ENCODE measurements around the gene NKX6-2.
"Not testable (repeated sequence)": the region's sequence is repeated elsewhere in the genome, so short reads cannot be mapped to it uniquely, and the experiment has no call there.

Gene NKX6-2

DNA sequence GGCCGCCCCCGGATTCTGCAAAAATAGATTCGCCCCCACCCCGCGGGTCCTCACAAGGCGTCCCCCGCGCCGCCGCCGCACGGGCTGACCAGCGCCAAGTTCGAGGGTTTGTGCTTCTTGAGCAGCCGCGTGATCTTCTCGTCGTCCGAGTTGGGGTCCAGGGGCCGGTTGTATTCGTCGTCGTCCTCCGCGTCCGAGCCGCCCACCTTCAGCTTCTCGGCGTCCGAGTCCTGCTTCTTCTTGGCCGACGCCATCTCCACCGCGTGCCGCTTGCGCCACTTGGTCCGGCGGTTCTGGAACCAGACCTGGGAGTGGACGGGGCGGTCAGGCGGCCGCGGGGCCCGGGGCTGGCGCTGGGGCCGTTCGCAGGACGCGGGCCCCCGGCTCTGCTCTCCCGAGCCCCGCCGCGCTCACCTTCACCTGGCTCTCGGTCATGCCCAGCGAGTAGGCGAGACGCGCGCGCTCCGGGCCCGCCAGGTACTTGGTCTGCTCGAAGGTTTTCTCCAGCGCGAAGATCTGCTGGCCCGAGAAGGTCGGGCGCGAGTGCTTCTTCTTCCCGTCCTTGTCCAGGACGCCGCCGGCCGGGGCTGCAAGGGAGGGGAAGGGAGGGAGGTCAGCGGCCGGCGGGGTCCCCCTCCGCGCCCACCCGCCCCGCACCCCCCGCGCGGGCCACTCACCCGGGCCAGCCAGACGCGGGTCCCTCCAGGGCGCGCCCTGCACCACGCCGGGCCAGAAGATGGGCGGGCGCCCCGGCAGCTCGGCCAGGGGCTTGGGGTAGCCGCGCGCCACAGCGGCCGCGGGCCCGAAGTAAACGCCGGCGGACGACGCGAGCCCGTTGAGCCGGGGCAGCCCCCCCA lies 853 bp downstream of the NKX6-2 start:
- no peak for DNase-seq (ENCODE audit: low read depth, low spot score)
- H3K4me3 ChIP-seq (ENCODE audit: low read length): no peak overlapping the region

DNA sequence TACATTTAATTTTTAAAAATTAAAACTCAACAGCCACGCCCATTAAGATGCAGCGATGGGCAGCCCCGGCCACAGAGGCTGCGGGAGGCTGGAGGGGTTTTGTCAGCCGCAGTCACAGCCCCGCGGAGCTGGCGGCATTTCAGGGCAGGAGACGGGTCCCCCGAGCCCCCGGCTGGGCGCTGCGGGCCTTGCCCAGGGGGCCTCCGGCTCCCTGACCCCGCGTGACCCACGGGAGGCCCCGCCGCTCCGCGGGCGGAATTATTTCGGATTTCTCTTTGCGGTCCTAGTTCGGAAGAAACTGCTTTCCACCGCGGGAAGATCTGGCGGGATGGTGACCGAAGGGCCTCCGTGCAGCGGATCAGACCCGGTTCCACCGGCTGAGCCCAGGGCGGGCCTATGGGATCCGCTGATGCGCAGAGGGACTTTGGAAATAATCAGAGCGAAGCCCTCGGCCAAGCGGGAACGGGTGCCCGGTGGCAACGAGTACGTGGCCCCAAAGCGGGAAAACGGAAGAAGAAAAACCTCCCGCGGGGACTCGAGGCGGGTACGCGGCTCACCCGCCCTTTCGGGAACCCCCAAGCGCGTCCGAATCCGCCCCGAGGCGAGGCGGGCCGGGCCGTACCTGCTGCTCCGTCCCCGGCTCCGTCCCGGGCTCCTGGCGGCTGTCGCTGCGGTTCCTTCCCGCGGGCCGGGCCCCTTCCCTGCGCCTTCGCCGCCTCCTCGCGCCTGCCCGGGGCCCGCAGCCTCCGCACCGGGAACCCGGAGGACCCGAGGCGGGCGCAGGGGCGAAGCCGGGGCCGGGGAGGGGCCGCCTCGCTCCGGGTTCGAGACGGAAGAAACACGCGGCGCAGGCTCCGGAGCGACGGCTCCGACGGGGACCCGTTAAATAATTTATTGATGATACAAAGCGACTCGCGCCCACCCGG lies 1.7 kb downstream of the NKX6-2 start:
- no peak for DNase-seq (ENCODE audit: low read depth, low spot score)
- no peak overlapping the region for H3K4me3 ChIP-seq (ENCODE audit: low read length)

DNA sequence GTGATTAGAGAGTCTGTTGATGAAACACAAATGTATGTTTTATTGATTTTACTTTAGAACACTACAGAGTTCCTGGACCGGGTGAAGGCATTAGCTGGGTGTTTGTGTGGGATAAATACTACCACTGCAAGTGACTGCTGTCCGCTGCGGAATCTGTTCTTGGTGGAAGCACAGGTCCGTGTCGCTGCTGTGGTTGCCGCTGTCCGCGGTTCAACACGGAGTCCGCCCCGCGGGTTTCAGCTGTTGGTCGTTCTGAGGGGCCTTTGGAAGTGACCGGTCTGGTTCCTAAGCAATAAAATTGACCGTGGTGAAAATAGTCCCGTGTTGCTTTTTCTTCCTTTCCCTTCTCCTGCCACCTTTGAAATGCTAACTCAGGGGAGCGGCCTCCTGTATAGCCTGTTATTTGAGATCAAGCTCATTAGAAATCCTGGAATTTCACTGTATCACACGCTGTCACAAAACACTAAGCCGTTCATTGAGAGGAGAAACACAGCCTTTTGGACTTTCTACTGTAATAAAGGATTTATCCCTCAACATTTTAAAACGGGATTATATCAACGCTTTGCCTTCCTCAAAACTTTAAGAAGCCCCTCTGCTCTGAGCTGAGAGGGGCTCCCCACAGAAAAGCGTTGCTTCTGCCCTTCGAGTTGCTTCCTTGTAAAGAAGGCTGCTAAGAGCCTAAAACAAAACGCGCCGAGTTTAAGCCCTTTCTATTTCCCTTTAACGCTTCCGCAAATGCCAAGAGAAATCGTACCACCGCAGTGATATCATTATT lies 2.6 kb downstream of the NKX6-2 start:
- H3K4me3 ChIP-seq (ENCODE audit: low read length): no peak overlapping the region
- DNase-seq (ENCODE audit: low read depth, low spot score): no peak

DNA sequence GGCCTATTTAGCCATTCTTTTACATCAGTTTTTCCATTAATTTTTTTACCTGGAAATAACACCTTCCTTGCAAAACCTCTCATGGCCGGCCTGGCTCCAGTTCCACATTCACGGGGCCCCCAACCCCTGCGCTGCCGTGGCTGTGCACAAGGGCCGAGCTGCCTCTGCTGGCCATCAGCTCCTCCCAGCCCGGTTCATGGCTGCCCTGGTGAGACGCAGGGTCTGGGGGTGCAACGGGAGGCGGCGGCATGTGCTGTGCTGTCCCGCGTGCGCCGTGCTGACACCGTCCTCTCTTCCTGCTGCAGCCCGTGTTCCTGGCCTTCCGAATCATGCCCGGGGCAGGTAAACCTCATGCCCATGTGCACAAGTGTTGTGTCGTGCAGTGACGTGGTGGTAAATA lies 4.4 kb downstream of the NKX6-2 start:
- H3K4me3 ChIP-seq (ENCODE audit: low read length): no peak overlapping the region
- no peak for DNase-seq (ENCODE audit: low read depth, low spot score)

DNA sequence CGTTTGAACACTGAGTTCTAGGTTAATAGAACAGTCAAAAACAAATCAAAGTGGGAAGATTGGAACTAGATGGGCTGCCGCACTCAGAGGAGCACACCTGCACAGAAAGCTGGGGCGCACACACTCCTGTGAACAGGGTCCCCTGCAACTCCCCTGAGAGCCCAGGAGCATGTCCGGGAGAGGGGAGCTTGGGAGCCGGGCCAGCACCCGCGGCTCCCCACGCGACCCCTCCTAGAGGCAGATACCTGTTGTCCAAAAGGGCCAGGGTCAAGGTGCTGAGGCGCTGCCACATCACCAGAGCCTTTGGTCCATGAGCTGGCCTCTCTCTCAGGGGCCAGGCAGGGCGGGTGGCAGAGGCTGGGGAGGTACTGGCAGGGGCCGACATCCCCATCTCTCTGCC lies 5.6 kb downstream of the NKX6-2 start:
- H3K4me3 ChIP-seq (ENCODE audit: low read length): no peak overlapping the region
- no peak for DNase-seq (ENCODE audit: low read depth, low spot score)

DNA sequence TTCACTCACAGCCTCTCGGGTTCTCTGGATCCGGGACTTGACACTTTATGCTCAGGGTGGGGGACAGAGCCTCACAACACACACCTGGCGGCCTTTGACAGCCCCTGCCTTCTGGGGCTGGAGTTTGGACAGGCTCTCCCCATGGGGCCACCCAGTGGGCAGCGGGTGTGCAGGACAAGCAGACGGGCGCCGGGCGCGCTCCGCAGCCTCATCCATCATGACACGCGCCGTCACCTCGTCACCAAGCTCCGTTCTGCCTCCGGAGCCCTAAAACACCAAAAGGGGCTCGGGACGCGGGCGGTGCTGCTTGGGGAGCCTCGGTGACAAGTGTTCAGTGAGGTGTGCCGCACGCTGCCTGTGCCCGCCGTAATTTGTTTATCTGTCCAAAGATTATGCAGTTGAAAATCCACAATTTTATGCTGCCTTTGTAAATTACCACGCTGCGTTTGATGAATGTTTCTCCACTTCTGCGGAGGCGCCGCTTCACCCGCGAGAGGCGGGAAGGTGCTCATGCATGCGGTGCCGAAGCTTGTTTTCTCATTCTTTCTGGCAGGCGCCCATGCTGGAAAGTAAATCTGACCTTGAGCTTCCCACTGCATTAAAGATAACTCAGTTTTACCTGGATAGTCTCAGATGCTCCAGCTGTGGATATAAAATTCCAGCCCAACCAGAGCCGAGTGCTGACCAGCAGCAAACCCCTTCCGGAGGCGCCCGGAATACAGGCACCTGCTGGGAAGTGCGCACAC lies 6.2 kb downstream of the NKX6-2 start:
- DNase-seq (ENCODE audit: low read depth, low spot score): no peak

DNA sequence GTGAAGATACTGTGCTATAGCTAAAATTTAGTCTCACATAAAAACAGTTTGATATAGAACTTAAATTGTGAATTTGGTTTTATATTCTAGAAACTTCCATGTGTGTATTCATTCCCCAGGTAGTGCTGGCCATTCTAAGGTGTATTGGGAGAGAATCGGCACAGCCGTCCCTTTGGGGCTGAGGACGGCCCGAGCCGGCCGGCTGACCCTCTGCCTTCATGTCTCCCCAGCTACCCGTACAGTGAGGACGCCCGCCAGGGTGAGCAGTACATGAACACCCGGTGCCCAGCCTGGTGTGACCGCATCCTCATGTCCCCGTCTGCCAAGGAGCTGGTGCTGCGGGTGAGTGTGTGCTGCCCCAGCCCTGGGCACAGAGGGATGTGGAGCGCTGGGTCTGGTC lies 8.5 kb downstream of the NKX6-2 start:
- no peak for DNase-seq (ENCODE audit: low read depth, low spot score)
- H3K4me3 ChIP-seq (ENCODE audit: low read length): no peak overlapping the region

More for the DNA sequence above, 6.2 kb downstream of the NKX6-2 start:
- no peak overlapping the region for H3K4me3 ChIP-seq (ENCODE audit: low read length)

DNA sequence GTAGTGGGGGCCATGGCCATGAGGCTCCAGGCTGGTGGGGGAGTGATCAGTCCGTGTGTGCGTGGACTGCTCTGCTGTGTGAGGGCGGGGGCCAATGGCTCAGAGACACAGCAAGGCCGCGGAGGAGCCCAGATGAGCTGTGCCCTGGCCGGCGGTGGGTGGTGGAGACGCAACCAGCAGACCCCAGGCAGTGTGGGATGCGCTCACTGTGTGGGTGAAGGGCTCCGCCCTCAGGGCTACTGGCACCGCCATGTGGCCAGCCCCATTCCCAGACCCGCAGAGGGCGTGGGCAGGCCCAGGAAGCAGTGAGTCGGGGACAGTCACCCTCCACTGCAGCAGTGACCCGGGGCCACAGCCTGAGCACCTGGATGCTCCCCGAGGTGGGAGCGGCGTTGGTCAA lies 9.1 kb downstream of the NKX6-2 start:
- no peak overlapping the region for H3K4me3 ChIP-seq (ENCODE audit: low read length)
- DNase-seq (ENCODE audit: low read depth, low spot score): no peak

DNA sequence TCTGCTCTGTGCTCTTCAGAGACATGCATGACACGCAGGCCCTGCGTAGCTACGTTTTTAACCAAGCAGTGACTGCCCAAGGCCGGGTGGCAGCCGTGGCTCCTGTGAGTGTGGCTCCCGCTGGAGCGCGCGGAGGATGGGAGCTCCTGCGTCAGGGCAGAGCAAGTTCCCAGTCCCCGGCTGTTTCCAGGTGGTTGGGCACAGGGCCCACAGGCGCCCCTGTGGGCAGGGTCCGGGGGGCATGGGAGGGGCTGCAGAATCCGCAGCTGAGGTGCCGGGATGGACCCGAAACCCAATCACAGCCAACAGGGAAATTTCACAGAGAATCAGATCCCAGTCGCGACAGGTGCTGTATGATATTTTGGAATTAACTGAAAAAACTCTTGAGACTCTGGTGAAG lies 9.8 kb downstream of the NKX6-2 start:
- DNase-seq (ENCODE audit: low read depth, low spot score): no peak
- H3K4me3 ChIP-seq (ENCODE audit: low read length): no peak overlapping the region

DNA sequence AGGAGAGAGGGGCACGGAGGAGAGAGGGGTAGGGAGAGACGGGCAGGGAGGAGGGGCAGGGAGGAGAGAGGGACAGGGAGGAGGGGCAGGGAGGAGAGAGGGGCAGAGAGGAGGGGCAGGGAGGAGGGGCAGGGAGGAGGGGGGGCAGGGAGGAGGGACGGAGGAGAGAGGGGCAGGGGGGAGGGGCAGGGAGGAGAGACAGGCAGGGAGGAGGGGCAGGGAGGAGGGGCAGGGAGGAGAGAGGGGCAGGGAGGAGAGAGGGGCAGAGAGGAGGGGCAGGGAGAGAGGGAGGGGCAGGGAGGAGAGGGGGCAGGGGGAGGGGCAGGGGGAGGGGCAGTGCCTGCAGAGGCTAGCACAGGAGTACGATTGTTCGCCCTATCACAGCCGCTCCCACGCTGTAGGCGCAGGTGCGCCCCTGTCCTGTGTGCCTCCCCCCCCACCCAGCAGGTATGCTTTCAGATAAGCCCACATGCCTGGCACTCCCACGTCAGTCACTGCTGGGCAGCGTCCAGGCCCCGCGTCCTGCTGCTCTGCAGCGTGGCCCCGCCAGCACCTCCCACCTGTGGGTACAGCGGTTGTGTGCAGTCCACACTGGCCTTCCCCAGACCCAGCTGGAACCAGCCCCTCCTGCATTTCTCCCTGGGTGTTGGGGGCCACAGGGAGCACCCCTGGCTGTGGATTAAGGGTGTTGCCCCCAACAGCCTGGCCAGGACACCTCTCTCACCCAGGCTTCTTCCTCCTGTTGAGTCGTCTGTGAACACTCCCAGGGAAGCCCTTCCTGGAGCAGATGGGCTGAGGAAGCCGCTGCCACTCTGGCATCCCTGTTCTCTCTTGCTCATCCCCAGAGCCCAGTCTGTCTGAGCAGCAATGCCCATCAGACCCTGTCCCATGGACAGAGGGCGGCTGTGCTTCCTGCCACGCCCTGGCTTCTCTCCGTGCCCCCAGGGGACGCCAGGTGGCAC lies 10.8 kb downstream of the NKX6-2 start:
- H3K4me3 ChIP-seq (ENCODE audit: low read length): no peak overlapping the region
- no peak for DNase-seq (ENCODE audit: low read depth, low spot score)

DNA sequence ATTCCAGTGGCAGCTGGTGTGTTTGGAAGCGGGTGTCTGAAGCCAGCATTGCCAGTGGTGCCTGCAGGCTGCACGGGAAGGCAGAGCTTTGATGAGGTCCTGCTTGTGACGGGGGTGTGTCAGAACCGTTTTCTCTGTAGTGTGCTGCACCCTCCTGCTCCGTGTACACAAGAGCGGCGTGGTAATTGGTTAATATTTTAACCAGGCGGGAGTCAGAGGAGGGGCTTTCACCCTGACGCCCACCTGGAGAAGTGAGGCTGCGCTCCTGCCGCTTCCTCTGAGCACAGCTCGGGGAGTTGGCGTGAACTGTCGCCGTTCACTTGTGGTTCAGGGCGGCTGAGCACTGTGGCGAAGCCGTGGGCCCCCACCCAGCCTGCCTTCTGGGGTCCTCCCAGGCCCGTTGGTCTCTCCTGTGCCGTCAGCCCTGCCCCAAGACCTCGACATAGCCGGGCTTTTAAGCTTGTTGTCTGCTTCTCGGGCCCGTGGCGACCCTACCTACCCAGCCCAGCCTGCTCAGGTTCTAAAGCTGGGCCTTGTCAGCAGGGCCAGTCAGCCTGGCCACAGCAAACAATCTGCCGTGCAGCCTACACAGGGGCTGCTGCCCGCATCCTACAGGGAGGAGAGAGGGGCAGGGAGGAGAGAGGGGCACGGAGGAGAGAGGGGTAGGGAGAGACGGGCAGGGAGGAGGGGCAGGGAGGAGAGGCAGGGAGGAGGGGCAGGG lies 11.6 kb downstream of the NKX6-2 start:
- no peak overlapping the region for H3K4me3 ChIP-seq (ENCODE audit: low read length)
- no peak for DNase-seq (ENCODE audit: low read depth, low spot score)

DNA sequence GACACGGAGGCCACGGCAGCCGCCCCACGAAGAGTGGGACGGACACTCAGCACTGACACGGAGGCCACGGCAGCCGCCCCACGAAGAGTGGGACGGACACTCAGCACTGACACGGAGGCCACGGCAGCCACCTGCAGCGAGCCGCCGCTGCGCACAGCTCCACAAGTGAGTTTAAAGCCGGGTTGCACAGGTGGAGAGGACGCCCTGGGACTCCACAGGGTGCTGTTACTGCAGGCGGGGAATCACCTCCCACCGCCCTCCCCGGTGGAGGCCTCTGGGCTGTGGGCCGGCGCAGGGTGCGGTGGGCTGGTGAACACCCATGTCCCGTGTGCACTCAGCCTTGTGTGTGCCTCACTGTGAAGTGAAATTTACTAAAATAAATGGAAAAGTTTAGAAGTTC lies 13.1 kb downstream of the NKX6-2 start:
- not testable (repeated sequence) for H3K4me3 ChIP-seq (ENCODE audit: low read length); DNase-seq (ENCODE audit: low read depth, low spot score)

DNA sequence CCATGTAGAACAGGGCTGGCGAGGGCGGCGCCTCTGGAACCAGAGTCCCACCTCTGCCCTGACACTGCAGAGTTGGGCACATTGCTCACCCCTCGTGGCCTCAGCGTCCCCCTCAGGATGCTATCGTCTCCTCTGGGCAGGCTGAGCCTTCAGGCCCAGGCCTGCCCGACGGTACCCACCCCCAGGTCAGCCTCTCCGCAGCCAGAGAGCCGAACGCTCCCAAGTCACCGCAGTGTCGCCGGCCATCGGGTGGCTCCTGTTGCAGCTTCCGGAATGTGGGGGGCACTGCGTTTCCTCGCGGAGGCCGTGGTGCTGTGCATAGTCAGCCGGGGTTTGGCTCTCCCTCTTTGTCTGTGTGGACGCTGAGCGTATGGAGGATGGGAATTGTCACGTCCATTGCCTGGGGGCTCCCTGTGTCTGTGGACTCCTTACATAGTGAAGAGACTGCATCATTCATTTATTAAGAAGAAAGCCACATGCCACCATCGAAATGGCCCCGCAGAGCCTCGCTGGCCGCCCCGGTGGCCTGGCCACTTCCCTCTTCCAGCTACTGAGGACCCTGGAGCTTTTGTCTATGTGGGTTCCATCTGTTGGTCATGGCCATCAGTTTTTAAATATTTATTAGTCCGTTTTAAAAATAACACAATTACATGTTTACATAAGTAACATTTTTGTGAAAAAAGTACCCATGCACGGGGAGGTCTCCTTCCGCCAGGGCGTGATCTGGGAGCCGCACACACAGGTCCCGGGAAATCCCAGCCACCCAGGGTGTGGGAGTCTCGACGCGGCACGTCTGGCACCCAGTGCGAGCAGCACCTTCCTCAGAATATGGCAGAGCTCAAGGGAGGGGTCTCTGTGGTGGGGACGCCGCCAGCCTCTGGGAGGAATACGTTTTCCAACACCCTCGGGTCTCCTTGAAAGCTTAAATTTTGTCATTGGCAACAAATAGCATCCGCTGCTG lies 15.6 kb downstream of the NKX6-2 start:
- no peak for DNase-seq (ENCODE audit: low read depth, low spot score)
- no peak overlapping the region for H3K4me3 ChIP-seq (ENCODE audit: low read length)

DNA sequence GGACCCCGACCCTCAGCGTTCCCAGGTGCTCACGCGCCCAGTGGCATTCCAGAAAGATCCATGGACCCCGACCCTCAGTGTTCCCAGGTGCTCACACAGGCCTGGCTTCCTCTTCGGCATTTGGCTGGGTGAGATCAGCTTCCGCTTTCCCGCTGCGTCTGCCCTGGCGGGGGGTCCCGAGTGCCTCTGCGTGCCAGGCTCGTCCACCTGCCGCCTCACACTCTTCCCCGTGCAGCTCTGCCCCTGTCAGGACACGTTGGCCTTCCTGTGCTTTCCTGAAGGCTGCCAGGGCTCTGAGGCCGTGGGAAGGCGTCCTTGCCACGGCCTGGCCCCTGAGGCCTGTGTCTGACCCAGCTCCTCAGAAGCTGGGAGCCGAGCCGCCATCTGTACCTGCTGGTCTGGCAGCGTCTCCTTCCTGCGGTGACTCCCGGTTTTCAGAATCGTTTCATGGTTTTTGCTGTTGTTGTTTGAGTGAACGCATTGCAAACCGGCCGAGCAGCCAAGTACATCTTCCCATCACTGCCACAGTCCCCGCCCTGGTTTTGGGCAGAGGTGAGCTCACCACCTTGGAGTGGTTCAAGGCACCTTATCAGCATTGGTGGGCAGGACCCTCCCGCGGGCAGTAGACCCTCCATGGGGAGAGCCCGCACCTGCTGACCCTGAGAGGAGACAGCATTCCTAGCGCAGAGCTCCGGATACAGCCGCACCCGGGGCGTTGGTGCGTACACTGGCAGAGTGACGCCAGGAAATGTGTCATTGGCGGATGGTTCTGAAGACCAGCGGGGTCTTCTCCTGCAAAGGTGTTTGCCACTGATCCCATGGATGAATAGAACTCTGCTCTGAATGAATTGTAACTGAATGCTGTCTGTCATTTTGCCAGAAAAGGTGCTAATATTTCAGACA lies 17.4 kb downstream of the NKX6-2 start:
- H3K4me3 ChIP-seq (ENCODE audit: low read length): no peak overlapping the region
- DNase-seq (ENCODE audit: low read depth, low spot score): no peak

DNA sequence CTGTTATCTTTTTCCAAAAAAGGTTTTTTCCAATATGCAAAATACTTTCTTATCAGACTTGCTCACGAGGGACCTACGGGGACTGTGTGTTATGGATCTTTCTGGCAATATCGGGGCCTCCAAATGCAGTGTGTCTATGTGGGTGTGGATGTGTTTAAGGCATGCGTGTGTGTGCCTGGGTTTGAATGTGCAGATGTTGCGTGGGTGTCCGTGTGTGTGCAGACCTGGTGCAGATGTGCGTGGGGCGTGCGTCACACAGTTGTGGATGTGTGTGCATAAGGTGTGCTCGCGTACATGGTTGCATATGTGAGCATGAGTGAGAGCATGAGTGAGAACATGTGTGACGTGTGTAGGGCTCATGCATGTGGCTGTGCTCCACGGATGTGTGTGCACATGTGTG lies 19.7 kb downstream of the NKX6-2 start:
- H3K4me3 ChIP-seq (ENCODE audit: low read length): no peak overlapping the region
- DNase-seq (ENCODE audit: low read depth, low spot score): no peak
